Measurements from ENCODE around the gene PDE4B. TPM values are rescaled to one million over a fixed set of nuclear protein-coding genes. Genes with fewer than 3 reads are reported as not detected.

The PDE4B gene
- total RNA-seq, 1 donor from 2014 or later = 29.0 TPM

GRCh38 chr1:66380452-66381212 lies 587.9 kb downstream of the PDE4B start:
- H3K4me1 ChIP-seq = no peaks in the 10 kb centered on the region
- intact Hi-C loops (cut with DNase I) = no loop called here
- no peak for DNase-seq (ENCODE audit: extremely low spot score in 2 of 2)
- no peak overlapping the region for H3K27ac ChIP-seq
- no peaks in the 10 kb centered on the region for H3K9me3 ChIP-seq
- TF ChIP-seq POLR2AphosphoS5 (IDR thresholded peaks at IDR 0.05; ENCODE audit: insufficient read depth in 1 of 2, low read depth in 1 of 2) (no peak), CTCF (IDR thresholded peaks at IDR 0.05) (no peak), POLR2A (IDR thresholded peaks at IDR 0.05) (no peak)
- no peaks in the 10 kb centered on the region for H3K36me3 ChIP-seq
- H3K4me3 ChIP-seq = no peak overlapping the region
- no peaks in the 10 kb centered on the region for H3K27me3 ChIP-seq

- no peak for TF ChIP-seq CTCF (IDR thresholded peaks at IDR 0.05)
- no peak for TF ChIP-seq POLR2AphosphoS5 (IDR thresholded peaks at IDR 0.05; ENCODE audit: insufficient read depth in 1 of 2, low read depth in 1 of 2)
- no peak for TF ChIP-seq POLR2A (IDR thresholded peaks at IDR 0.05)
- no peak for DNase-seq (ENCODE audit: extremely low spot score in 2 of 2)
- H3K9me3 ChIP-seq = peaks cover 2% of the 10 kb centered on the region
- intact Hi-C loops (cut with DNase I) = no loop called here
- no peaks in the 10 kb centered on the region for H3K4me1 ChIP-seq
- no peak overlapping the region for H3K27ac ChIP-seq
- no peaks in the 10 kb centered on the region for H3K36me3 ChIP-seq
- no peak overlapping the region for H3K4me3 ChIP-seq
- no peaks in the 10 kb centered on the region for H3K27me3 ChIP-seq
Observed at GRCh38 chr1:66381621-66382275, 589.1 kb downstream of the PDE4B start.

GRCh38 chr1:66383168-66383567 lies 590.5 kb downstream of the PDE4B start:
- DNase-seq (ENCODE audit: extremely low spot score in 2 of 2) = no peak
- H3K9me3 ChIP-seq = peaks cover 5% of the 10 kb centered on the region
- intact Hi-C loops (cut with DNase I) = no loop called here
- H3K4me1 ChIP-seq = no peaks in the 10 kb centered on the region
- H3K36me3 ChIP-seq = no peaks in the 10 kb centered on the region
- H3K4me3 ChIP-seq = no peak overlapping the region
- no peaks in the 10 kb centered on the region for H3K27me3 ChIP-seq
- TF ChIP-seq POLR2A (IDR thresholded peaks at IDR 0.05) (no peak), CTCF (IDR thresholded peaks at IDR 0.05) (no peak), POLR2AphosphoS5 (IDR thresholded peaks at IDR 0.05; ENCODE audit: insufficient read depth in 1 of 2, low read depth in 1 of 2) (no peak)
- H3K27ac ChIP-seq = no peak overlapping the region

GRCh38 chr1:66383611-66384010 lies 590.9 kb downstream of the PDE4B start:
- Histone ChIP-seq H3K9me3 (peaks cover 5% of the 10 kb centered on the region), H3K4me1 (no peaks in the 10 kb centered on the region), H3K36me3 (no peaks in the 10 kb centered on the region), H3K27me3 (no peaks in the 10 kb centered on the region), H3K27ac (no peak overlapping the region), H3K4me3 (no peak overlapping the region)
- DNase-seq (ENCODE audit: extremely low spot score in 2 of 2) = no peak
- intact Hi-C loops (cut with DNase I) = no loop called here
- TF ChIP-seq POLR2AphosphoS5 (IDR thresholded peaks at IDR 0.05; ENCODE audit: insufficient read depth in 1 of 2, low read depth in 1 of 2) (no peak), CTCF (IDR thresholded peaks at IDR 0.05) (no peak), POLR2A (IDR thresholded peaks at IDR 0.05) (no peak)

Measured in vagina (tissue), 2 donors.